Hematopoietic multipotent progenitor cell (in vitro differentiated cells): Measurements from ENCODE around the gene STON2. TPM values are rescaled to one million over a fixed set of nuclear protein-coding genes. Genes with fewer than 3 reads are reported as not detected.

ENCODE experiments used
- DNase-seq, 3 donors: peaks; one replicate each; pipeline ENCODE4 v3.0.0-alpha.2; 2011 to 2015; ENCODE audit warnings: low read depth in 2 of 3, low spot score in 2 of 3
- total RNA-seq: library from RNA; depleted of rRNA; stranded (reverse); fragments of >200 nt; gene quantifications from one replicate; pipeline ENCODE4 v1.2.3, GENCODE V29; 2012

The STON2 gene
- total RNA-seq, 1 donor, result 74.6 TPM

- peak in 2 of 3 donors; percentile 67 to 83 for DNase-seq
Measured at GRCh38 chr14:81427348-81428058, 27.4 kb upstream of the STON2 start.

- peak in 1 of 3 donors; percentile 25 for DNase-seq
Measured at GRCh38 chr14:81423504-81423903, 23.4 kb upstream of the STON2 start.

- DNase-seq, result no peak
Measured at GRCh38 chr14:81418057-81418790, 18.1 kb upstream of the STON2 start.

- DNase-seq, result peak in 1 of 3 donors; percentile 18
Measured at GRCh38 chr14:81416981-81417380, 16.9 kb upstream of the STON2 start.

GRCh38 chr14:81416194-81416952, 16.2 kb upstream of the STON2 start:
- DNase-seq, result peak in 1 of 3 donors; percentile 58

GRCh38 chr14:81415781-81416180, 15.7 kb upstream of the STON2 start:
- DNase-seq, result no peak

- no peak for DNase-seq
Measured at GRCh38 chr14:81414123-81414522, 14.0 kb upstream of the STON2 start.

GRCh38 chr14:81412779-81413178, 12.7 kb upstream of the STON2 start:
- DNase-seq, result no peak

GRCh38 chr14:81408595-81408994, 8.5 kb upstream of the STON2 start:
- DNase-seq, result no peak

- DNase-seq, result no peak
Measured at GRCh38 chr14:81406863-81407262, 6.7 kb upstream of the STON2 start.

GRCh38 chr14:81402123-81402495, 2.0 kb upstream of the STON2 start:
- DNase-seq, result peak in 1 of 3 donors; percentile 51

- peak in 1 of 3 donors; percentile 32 for DNase-seq
Measured at GRCh38 chr14:81401420-81402122, 1.4 kb upstream of the STON2 start.

GRCh38 chr14:81400852-81401251, 728 bp upstream of the STON2 start:
- peak in 1 of 3 donors; percentile 8 for DNase-seq

GRCh38 chr14:81398196-81398891, 1.8 kb downstream of the STON2 start:
- DNase-seq, result peak in 1 of 3 donors; percentile 22

GRCh38 chr14:81396113-81396512, 4.0 kb downstream of the STON2 start:
- no peak for DNase-seq

GRCh38 chr14:81394739-81395138, 5.4 kb downstream of the STON2 start:
- DNase-seq, result no peak

- DNase-seq, result no peak
Measured at GRCh38 chr14:81392976-81393643, 7.0 kb downstream of the STON2 start.

- no peak for DNase-seq
Measured at GRCh38 chr14:81392052-81392451, 8.1 kb downstream of the STON2 start.

- peak in 1 of 3 donors; percentile 44 for DNase-seq
Measured at GRCh38 chr14:81390696-81391095, 9.4 kb downstream of the STON2 start.

GRCh38 chr14:81388336-81388735, 11.8 kb downstream of the STON2 start:
- DNase-seq, result no peak
